ENCODE results near the gene TRIM44. TPM values are rescaled to one million over a fixed set of nuclear protein-coding genes. Genes with fewer than 3 reads are reported as not detected.

The TRIM44 gene
- total and polyA plus RNA-seq, 10 of the 15 experiments (the other 5 are each of a cell fraction or from before 2014, with no cell fraction given) = 6.7 to 93.0 (median 27.6) TPM

- TF ChIP-seq E4F1 (IDR thresholded peaks at IDR 0.05; ENCODE audit: borderline replicate concordance, partially characterized antibody) (no peak), NFYA (IDR thresholded peaks at IDR 0.05; ENCODE audit: borderline replicate concordance, low read depth, low read length) (no peak)
Measured at GRCh38 chr11:35798983-35799382, 136.4 kb downstream of the TRIM44 start (continued).

GRCh38 chr11:35799655-35800054 is 137.1 kb downstream of the TRIM44 start:
- H3K79me2 ChIP-seq (ENCODE audit: control insufficient read depth, insufficient read depth, low read length) = no peaks in the 10 kb centered on the region
- SMC1A ChIA-PET (ENCODE audit: uncharacterized antibody, unreplicated experiment) = interaction anchor here (0.9 to 2.8 kb wide), 4 partner anchors 12 to 1177 kb away, joined by 3 to 21 read pairs (median 9); no protein-coding TSS in a partner anchor
- H3K9ac ChIP-seq (ENCODE audit: control insufficient read depth, insufficient read depth, low read length) = no peak overlapping the region
- no peak overlapping the region for H3K27ac ChIP-seq (ENCODE audit: control insufficient read depth, insufficient read depth)
- H3K4me3 ChIP-seq = no peak overlapping the region
- H3K4me1 ChIP-seq (ENCODE audit: control insufficient read depth, insufficient read depth, low read length) = peaks cover 4% of the 10 kb centered on the region
- H3K4me2 ChIP-seq (ENCODE audit: control insufficient read depth, insufficient read depth) = no peak overlapping the region
- H2AFZ ChIP-seq (ENCODE audit: control insufficient read depth, low read depth, low read length) = no peak overlapping the region
- H4K20me1 ChIP-seq (ENCODE audit: control insufficient read depth, insufficient read depth) = no peaks in the 10 kb centered on the region; the same call in 1 of the 2 replicates
- H3K36me3 ChIP-seq (ENCODE audit: control insufficient read depth in 2 of 2, insufficient read depth in 2 of 2, low read length in 1 of 2) = no peaks in the 10 kb centered on the region; a peak in 2 of 4 replicates
- H3K27me3 ChIP-seq (replicated peaks in 1 of 2; ENCODE audit: control insufficient read depth in 2 of 2, insufficient read depth in 2 of 2, low read length in 1 of 2) = no peaks in the 10 kb centered on the region
- in situ Hi-C loops (cut with MboI) (no loop called here), intact Hi-C loops (cut with micrococcal nuclease; ENCODE audit: unreplicated experiment) (no loop called here)
- POLR2A ChIA-PET = no interaction called here
- RAD21 ChIA-PET (ENCODE audit: unreplicated experiment) = interaction anchor here (1.5 to 4.4 kb wide), 4 partner anchors 8 to 54 kb away, joined by 3 to 12 read pairs (median 5); no protein-coding TSS in a partner anchor
- ATAC-seq (no peak), DNase-seq (ENCODE audit: low read depth, low spot score) (no peak), FAIRE-seq (no peak)
- no peaks in the 10 kb centered on the region; the same call in 1 of the 3 replicates for H3K9me3 ChIP-seq (replicated peaks; ENCODE audit: control insufficient read depth, insufficient read depth, low read length)
- TF ChIP-seq MTA3 (IDR thresholded peaks at IDR 0.05; ENCODE audit: borderline replicate concordance, low read length) = no peak
- TF ChIP-seq CTCF (IDR thresholded peaks at IDR 0.05 in 2 of 3, conservative IDR thresholded peaks at IDR 0.05 in 1 of 3; ENCODE audit: control insufficient read depth in 2 of 3, extremely low read depth in 1 of 3, insufficient read depth in 1 of 3, low read depth in 3 of 3, low read length in 3 of 3) = 0 out of 6 replicates have a peak, but pooled peaks of 1 of the 3 experiments have one; percentile 5
- CTCF ChIA-PET = interaction anchor here (2.6 to 2.8 kb wide), 2 partner anchors 13 to 22 kb away, joined by 17 to 26 read pairs; no protein-coding TSS in a partner anchor
- 97% methylated on average over 3 of the region's 3 CpGs for WGBS (ENCODE audit: insufficient coverage, insufficient replicate concordance, low lambda C conversion rate, missing lambda C conversion rate)
- no TSS peak for BruUV-seq (replicated peaks)
